Natural killer cell treated with Interleukin-12 subunit alpha and Interleukin-12 subunit beta and Interleukin-15 and Interleukin-18, amount 100 ng/mL, for 72 hours (primary cell): ENCODE data around the gene SFXN2. TPM values are rescaled to one million over a fixed set of nuclear protein-coding genes. Genes with fewer than 3 reads are reported as not detected.
"Not testable (repeated sequence)": the region's sequence is repeated elsewhere in the genome, so short reads cannot be mapped to it uniquely, and the experiment has no call there.

Source experiments
- ATAC-seq, 2 donors: fragments of 150-1000 bp; cut with Tn5 transposase in 1 of 2; sonication (Bioruptor Pico), chemical (Tn5 transposase) in 1 of 2; 2 replicates each; pipeline ENCODE4 v1.10.0; 2021
- DNase-seq: peaks from one replicate; pipeline ENCODE4 v3.0.0; 2022; ENCODE audit warnings: low spot score
- H3K27ac Mint-ChIP-seq, 2 donors: 1 replicate in 1 of 2; 2 replicates in 1 of 2; pipeline ENCODE4 v1.8.0; 2022; ENCODE audit warnings: mixed read lengths in 2 of 2, mild to moderate bottlenecking in 1 of 2, moderate library complexity in 1 of 2
- H3K27me3 Mint-ChIP-seq, 2 donors: 1 replicate in 1 of 2; 2 replicates in 1 of 2; pipeline ENCODE4 v1.8.0; 2022; ENCODE audit warnings: mixed read lengths in 2 of 2
- H3K36me3 Mint-ChIP-seq: one replicate; pipeline ENCODE4 v1.8.0; 2022; ENCODE audit warnings: mixed read lengths
- H3K4me1 Mint-ChIP-seq, 2 donors: 1 replicate in 1 of 2; 2 replicates in 1 of 2; pipeline ENCODE4 v1.8.0; 2022; ENCODE audit warnings: low read depth in 2 of 2, mixed read lengths in 2 of 2, mild to moderate bottlenecking in 1 of 2
- H3K4me3 Mint-ChIP-seq: one replicate; pipeline ENCODE4 v1.8.0; 2022; ENCODE audit warnings: mixed read lengths
- H3K9me3 Mint-ChIP-seq: 2 replicates; pipeline ENCODE4 v1.8.0; 2022; ENCODE audit warnings: mixed read lengths
- total RNA-seq, 2 donors: library from RNA; stranded (reverse); gene quantifications; one replicate each; pipeline ENCODE4 v1.2.3, GENCODE V29; 2022

SFXN2 gene
- total RNA-seq, 2 donors from 2014 or later, result 13.2 to 39.6 TPM

DNA sequence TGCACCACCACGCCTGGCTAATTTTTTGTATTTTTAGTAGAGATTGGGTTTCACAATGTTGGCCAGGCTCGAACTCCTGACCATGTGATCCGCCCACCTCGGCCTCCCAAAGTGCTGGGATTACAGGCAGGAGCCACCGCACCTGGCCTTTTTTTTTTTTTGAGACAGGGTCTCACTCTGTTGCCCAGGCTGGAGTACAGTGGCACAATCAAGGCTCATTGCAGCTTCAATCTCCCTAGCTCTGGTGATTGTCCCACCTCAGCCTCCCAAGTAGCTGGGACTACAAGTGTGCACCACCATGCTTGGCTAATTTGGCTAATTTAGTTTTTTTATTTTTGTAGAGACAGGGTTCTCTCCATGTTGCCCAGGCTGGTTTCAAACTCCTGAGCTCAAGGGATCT, 27.9 kb downstream of the SFXN2 start:
- not testable (repeated sequence) for H3K9me3 Mint-ChIP-seq, DNase-seq, H3K27me3 Mint-ChIP-seq, ATAC-seq
- Mint-ChIP-seq H3K4me1 (peaks cover 20 to 43% of the 10 kb centered on the region in 2 donors), H3K4me3 (peak overlapping the region; percentile 45), H3K27ac (peak overlapping the region; percentile 88 to 89), H3K36me3 (peaks cover 11% of the 10 kb centered on the region)

DNA sequence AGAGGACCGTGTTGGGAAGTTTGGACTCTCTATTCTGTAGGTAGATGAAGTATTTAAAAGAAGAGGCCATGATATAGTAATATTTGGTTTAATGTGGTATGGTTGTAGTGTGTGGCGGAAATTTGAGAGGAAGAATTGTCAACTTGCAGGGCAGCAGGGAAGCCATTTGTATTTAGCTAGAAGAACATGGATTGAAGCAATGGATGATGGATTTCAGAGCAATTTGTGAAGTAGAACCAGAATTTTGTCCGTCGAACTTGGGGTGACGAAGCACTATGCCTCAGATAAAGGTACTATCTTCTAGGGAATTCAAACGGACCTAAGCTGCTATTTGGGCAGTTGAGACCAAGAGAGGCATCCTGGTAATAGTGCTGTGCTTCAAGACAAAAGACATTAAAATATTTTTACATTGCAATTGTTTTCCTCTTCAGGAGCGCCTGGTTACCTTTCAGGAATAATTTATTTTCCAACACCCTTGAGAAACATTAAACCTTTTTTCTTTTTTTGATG, 28.7 kb downstream of the SFXN2 start:
- H3K36me3 Mint-ChIP-seq, result peaks cover 11% of the 10 kb centered on the region
- ATAC-seq (no peak), DNase-seq (no peak)
- H3K27me3 Mint-ChIP-seq, result no peaks in the 10 kb centered on the region
- H3K4me1 Mint-ChIP-seq, result peaks cover 21 to 43% of the 10 kb centered on the region in 2 donors
- H3K9me3 Mint-ChIP-seq, result peaks cover 5% of the 10 kb centered on the region
- peak overlapping the region; percentile 93 for H3K4me3 Mint-ChIP-seq
- peak overlapping the region; percentile 88 to 89 for H3K27ac Mint-ChIP-seq

- Mint-ChIP-seq H3K4me3 (peak within 1 kb of the TSS; percentile 93), H3K27me3 (no peaks in the 10 kb centered on the region), H3K36me3 (peaks cover 11% of the 10 kb centered on the region), H3K4me1 (peaks cover 28 to 50% of the 10 kb centered on the region in 2 donors), H3K9me3 (peaks cover 5% of the 10 kb centered on the region), H3K27ac (peak within 1 kb of the TSS; percentile 88 to 89)
- ATAC-seq (peak; percentile 99), DNase-seq (peak; percentile 96)
Observed at GRCh38 chr10:102743588-102744373, 29.3 kb downstream of the SFXN2 start, which contains the start of gene WBP1L. TSS of gene WBP1L (plus strand) at chr10:102743948. CDS start at chr10:102744054, 106 bp downstream.

- ATAC-seq (peak in 1 of 2 donors; percentile 26), DNase-seq (no peak)
- peak overlapping the region; percentile 88 to 89 for H3K27ac Mint-ChIP-seq
- H3K4me1 Mint-ChIP-seq, result peaks cover 29 to 51% of the 10 kb centered on the region in 2 donors
- H3K9me3 Mint-ChIP-seq, result peaks cover 5% of the 10 kb centered on the region
- peak overlapping the region; percentile 93 for H3K4me3 Mint-ChIP-seq
- H3K27me3 Mint-ChIP-seq, result no peaks in the 10 kb centered on the region
- peaks cover 11% of the 10 kb centered on the region for H3K36me3 Mint-ChIP-seq
Observed at GRCh38 chr10:102744374-102745051, 30.1 kb downstream of the SFXN2 start.

DNA sequence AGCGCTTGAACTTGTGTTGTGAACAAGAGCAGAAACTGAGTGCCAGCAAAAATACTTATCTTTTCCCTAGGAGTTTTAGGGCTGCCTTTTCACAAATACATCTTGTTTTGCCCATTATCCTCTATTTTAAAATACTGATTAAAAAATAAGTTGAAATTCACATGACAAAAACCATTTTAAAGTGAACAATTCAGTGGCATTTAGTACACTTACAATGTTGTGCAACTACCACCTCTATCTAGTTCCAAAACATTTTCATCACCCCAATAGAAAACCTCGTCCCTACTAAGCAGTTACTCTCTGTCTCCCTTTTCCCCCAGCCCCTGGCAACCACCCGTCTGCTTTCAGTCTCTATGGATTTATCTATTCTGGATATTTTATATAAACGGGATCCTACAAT, 30.7 kb downstream of the SFXN2 start:
- H3K4me3 Mint-ChIP-seq, result peak overlapping the region; percentile 93
- no peaks in the 10 kb centered on the region for H3K27me3 Mint-ChIP-seq
- H3K36me3 Mint-ChIP-seq, result peaks cover 11% of the 10 kb centered on the region
- H3K4me1 Mint-ChIP-seq, result peaks cover 29 to 51% of the 10 kb centered on the region in 2 donors
- H3K9me3 Mint-ChIP-seq, result peaks cover 5% of the 10 kb centered on the region
- H3K27ac Mint-ChIP-seq, result peak overlapping the region; percentile 88 to 89
- DNase-seq, result no peak
- no peak for ATAC-seq

- peaks cover 29 to 44% of the 10 kb centered on the region in 2 donors for H3K4me1 Mint-ChIP-seq
Observed at GRCh38 chr10:102752266-102752930, 38.0 kb downstream of the SFXN2 start.

GRCh38 chr10:102752934-102753664, 38.7 kb downstream of the SFXN2 start:
- DNase-seq, result no peak

More at GRCh38 chr10:102752266-102752930, 38.0 kb downstream of the SFXN2 start:
- Mint-ChIP-seq H3K27me3 (no peaks in the 10 kb centered on the region), H3K4me3 (no peak overlapping the region), H3K9me3 (no peaks in the 10 kb centered on the region), H3K36me3 (no peaks in the 10 kb centered on the region), H3K27ac (peak overlapping the region; percentile 28 to 37)
- DNase-seq, result no peak
- ATAC-seq, result no peak

GRCh38 chr10:102753718-102754117, 39.3 kb downstream of the SFXN2 start:
- Mint-ChIP-seq H3K9me3 (no peaks in the 10 kb centered on the region), H3K4me3 (no peak overlapping the region), H3K4me1 (peaks cover 31 to 44% of the 10 kb centered on the region in 2 donors)

More at GRCh38 chr10:102752934-102753664, 38.7 kb downstream of the SFXN2 start:
- Mint-ChIP-seq H3K9me3 (no peaks in the 10 kb centered on the region), H3K36me3 (no peaks in the 10 kb centered on the region), H3K4me1 (peaks cover 31 to 44% of the 10 kb centered on the region in 2 donors), H3K27me3 (no peaks in the 10 kb centered on the region), H3K27ac (peak overlapping the region; percentile 28 to 37), H3K4me3 (no peak overlapping the region)
- ATAC-seq, result peak; percentile 46 to 61

GRCh38 chr10:102757323-102757722, 42.9 kb downstream of the SFXN2 start:
- DNase-seq (no peak), ATAC-seq (no peak)
- Mint-ChIP-seq H3K4me1 (peaks cover 33 to 36% of the 10 kb centered on the region in 2 donors), H3K4me3 (no peak overlapping the region), H3K36me3 (peaks cover 6% of the 10 kb centered on the region), H3K27me3 (no peaks in the 10 kb centered on the region), H3K27ac (no peak overlapping the region), H3K9me3 (no peaks in the 10 kb centered on the region)

More at GRCh38 chr10:102753718-102754117, 39.3 kb downstream of the SFXN2 start:
- ATAC-seq, result no peak
- Mint-ChIP-seq H3K27me3 (no peaks in the 10 kb centered on the region), H3K36me3 (no peaks in the 10 kb centered on the region), H3K27ac (peak overlapping the region in 1 of 2 donors; percentile 37)
- no peak for DNase-seq

- Mint-ChIP-seq H3K36me3 (peaks cover 6% of the 10 kb centered on the region), H3K27ac (peak overlapping the region in 1 of 2 donors; percentile 43), H3K4me1 (peaks cover 28 to 30% of the 10 kb centered on the region in 2 donors), H3K27me3 (no peaks in the 10 kb centered on the region), H3K9me3 (no peaks in the 10 kb centered on the region), H3K4me3 (no peak overlapping the region)
- ATAC-seq (no peak), DNase-seq (no peak)
Observed at GRCh38 chr10:102758240-102758932, 44.0 kb downstream of the SFXN2 start.

GRCh38 chr10:102758933-102759262, 44.5 kb downstream of the SFXN2 start:
- Mint-ChIP-seq H3K4me1 (peaks cover 24 to 28% of the 10 kb centered on the region in 2 donors), H3K27ac (peak overlapping the region in 1 of 2 donors; percentile 43)
- H3K27me3 Mint-ChIP-seq, DNase-seq, H3K4me3 Mint-ChIP-seq, H3K9me3 Mint-ChIP-seq, ATAC-seq, H3K36me3 Mint-ChIP-seq: not testable (repeated sequence)

DNA sequence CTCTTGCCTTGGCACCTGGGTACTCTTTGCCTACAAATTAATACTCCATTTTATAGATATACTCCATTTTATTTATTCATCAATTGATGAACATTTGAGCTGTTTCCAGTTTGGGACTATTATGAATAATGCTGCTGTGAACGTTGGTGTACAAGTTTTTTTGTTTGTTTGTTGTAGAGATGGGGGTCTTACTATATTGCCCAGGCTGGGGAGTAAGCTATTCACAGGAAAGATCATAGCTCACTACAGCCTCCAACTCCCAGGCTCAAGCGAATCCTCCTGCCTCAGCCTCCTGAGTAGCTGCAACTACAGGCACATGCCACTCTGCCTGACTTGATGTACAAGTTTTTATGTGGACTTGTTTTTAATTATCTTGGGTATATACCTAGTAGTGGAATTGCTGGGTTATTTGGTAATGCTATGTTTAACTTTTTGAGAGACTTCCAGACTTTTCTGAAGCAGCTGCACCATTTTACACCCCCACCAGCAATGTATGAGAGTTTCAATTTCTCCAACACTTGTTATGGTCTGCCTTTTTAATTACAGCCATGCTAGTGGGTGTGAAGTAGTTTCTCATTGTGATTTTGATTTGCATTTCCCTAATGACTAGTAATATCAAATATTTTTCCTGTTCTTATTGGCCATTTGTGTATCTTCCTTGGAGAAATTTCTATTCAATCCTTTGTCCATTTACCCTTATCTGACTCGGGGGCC, 45.2 kb downstream of the SFXN2 start:
- Mint-ChIP-seq H3K9me3 (no peaks in the 10 kb centered on the region), H3K27me3 (no peaks in the 10 kb centered on the region), H3K4me1 (peaks cover 24 to 31% of the 10 kb centered on the region in 2 donors), H3K4me3 (no peak overlapping the region), H3K36me3 (peaks cover 6% of the 10 kb centered on the region), H3K27ac (no peak overlapping the region)
- no peak for ATAC-seq
- no peak for DNase-seq
